Natural killer cell (primary cell): ENCODE results near the gene VWA2. TPM values are rescaled to one million over a fixed set of nuclear protein-coding genes. Genes with fewer than 3 reads are reported as not detected.

Source experiments
- ATAC-seq, 3 donors: fragments of 150-1000 bp in 2 of 3; fragments of 200-7000 bp in 1 of 3; cut with Tn5 transposase; 1 replicate in 1 of 3; 2 replicates in 2 of 3; pipeline ENCODE4 v1.10.0; 2021; ENCODE audit warnings: mild to moderate bottlenecking in 2 of 3, moderate library complexity in 2 of 3
- DNase-seq, 2 donors: peaks; one replicate each; pipeline versions ENCODE4 v3.0.0 to v3.0.0-alpha.2; 2013 to 2021; ENCODE audit warnings: mixed read lengths in 1 of 2
- H3K27ac ChIP-seq: one replicate; pipeline ENCODE4 v1.5.1; 2013; ENCODE audit warnings: mild to moderate bottlenecking, low read length
- H3K27me3 ChIP-seq: one replicate; pipeline ENCODE4 v1.6.1; 2013; ENCODE audit warnings: low read length; ENCODE audit not compliant: control insufficient read depth, insufficient read depth
- H3K36me3 ChIP-seq: one replicate; pipeline ENCODE4 v1.6.1; 2013; ENCODE audit warnings: low read length; ENCODE audit not compliant: control insufficient read depth, insufficient read depth
- H3K4me1 ChIP-seq: one replicate; pipeline ENCODE4 v1.6.1; 2013; ENCODE audit warnings: low read length; ENCODE audit not compliant: control insufficient read depth, insufficient read depth
- H3K4me3 ChIP-seq: one replicate; pipeline ENCODE4 v1.5.1; 2013; ENCODE audit warnings: low read length
- H3K9me3 ChIP-seq: one replicate; pipeline ENCODE4 v1.6.1; 2013; ENCODE audit warnings: low read length; ENCODE audit not compliant: control insufficient read depth, insufficient read depth
- H3K27ac Mint-ChIP-seq, 2 donors: one replicate each; pipeline ENCODE4 v1.8.0; 2022; ENCODE audit warnings: mild to moderate bottlenecking in 2 of 2, mixed read lengths in 2 of 2, moderate library complexity in 1 of 2
- H3K27me3 Mint-ChIP-seq, 2 donors: one replicate each; pipeline ENCODE4 v1.8.0; 2022; ENCODE audit warnings: low read depth in 2 of 2, mixed read lengths in 2 of 2
- H3K36me3 Mint-ChIP-seq: one replicate; pipeline ENCODE4 v1.8.0; 2022; ENCODE audit warnings: mixed read lengths
- H3K4me1 Mint-ChIP-seq, 2 donors: one replicate each; pipeline ENCODE4 v1.8.0; 2022; ENCODE audit warnings: mixed read lengths in 2 of 2
- H3K4me3 Mint-ChIP-seq: one replicate; pipeline ENCODE4 v1.8.0; 2022; ENCODE audit warnings: mild to moderate bottlenecking, moderate library complexity, mixed read lengths
- H3K9me3 Mint-ChIP-seq, 2 donors: one replicate each; pipeline ENCODE4 v1.8.0; 2022; ENCODE audit warnings: mixed read lengths in 2 of 2
- CTCF ChIP-seq: fragments of 200-600 bp; IDR thresholded peaks from one replicate; pipeline ENCODE4 v1.8.0; 2022; ENCODE audit warnings: antibody characterized with exemption
- WGBS: methylation state at CpG from one replicate; pipeline ENCODE4 v1.1.7; 2013; ENCODE audit warnings: missing lambda C conversion rate; ENCODE audit not compliant: insufficient coverage; 5-methylcytosine and 5-hydroxymethylcytosine counted together
- intact Hi-C: fragments of 100-400 bp; cut with micrococcal nuclease; formaldehyde crosslinking; loops from one replicate; pipeline ENCODE4 v1.14.2; 2022
- total RNA-seq, 4 donors: library from RNA; stranded (reverse); fragments of 120-200 nt in 1 of 4; gene quantifications; one replicate each; pipeline versions ENCODE4 v1.2.3 to v1.2.4, GENCODE V29; 2013 to 2022

VWA2 gene
- not detected for total RNA-seq
- not detected for total RNA-seq (2013)

GRCh38 chr10:114239117-114239993 is at the start of gene VWA2:
Gene VWA2, plus strand, starts transcription at chr10:114239254. Its CDS starts 9,460 bp downstream, at chr10:114248714.
- Histone ChIP-seq H3K4me3 (no peak within 1 kb of the TSS), H3K27ac (no peak within 1 kb of the TSS), H3K9me3 (no peaks in the 10 kb centered on the region), H3K36me3 (no peaks in the 10 kb centered on the region), H3K27me3 (peaks cover 19% of the 10 kb centered on the region), H3K4me1 (peaks cover 3% of the 10 kb centered on the region)
- intact Hi-C loops = no loop called here
- Mint-ChIP-seq H3K36me3 (no peaks in the 10 kb centered on the region), H3K4me1 (no peaks in the 10 kb centered on the region), H3K9me3 (no peaks in the 10 kb centered on the region), H3K27ac (no peak within 1 kb of the TSS), H3K4me3 (no peak within 1 kb of the TSS), H3K27me3 (peaks cover 47 to 69% of the 10 kb centered on the region in 2 donors)
- 4% methylated on average over 79 of the region's 79 CpGs for WGBS
- ATAC-seq (peak in 1 of 3 donors; percentile 40), DNase-seq (peak in 1 of 2 donors; percentile 31)
- TF ChIP-seq CTCF = no peak

GRCh38 chr10:114189700-114190099 is 49.4 kb upstream of the VWA2 start:
- DNase-seq (no peak), ATAC-seq (no peak)
- no peaks in the 10 kb centered on the region for H3K27me3 ChIP-seq
- H3K4me3 ChIP-seq = no peak overlapping the region
- no peaks in the 10 kb centered on the region for H3K9me3 ChIP-seq
- H3K36me3 ChIP-seq = no peaks in the 10 kb centered on the region
- 94% methylated on average over 8 of the region's 8 CpGs for WGBS
- no peak overlapping the region for H3K27ac ChIP-seq
- Mint-ChIP-seq H3K27ac (no peak overlapping the region), H3K9me3 (no peaks in the 10 kb centered on the region), H3K27me3 (peaks cover 13 to 52% of the 10 kb centered on the region in 2 donors), H3K4me3 (no peak overlapping the region), H3K36me3 (no peaks in the 10 kb centered on the region), H3K4me1 (no peaks in the 10 kb centered on the region)
- no peaks in the 10 kb centered on the region for H3K4me1 ChIP-seq
- no peak for TF ChIP-seq CTCF
- intact Hi-C loops = no loop called here

- H3K9me3 ChIP-seq = no peaks in the 10 kb centered on the region
- H3K4me1 Mint-ChIP-seq = no peaks in the 10 kb centered on the region
These were observed 44.0 kb upstream of the VWA2 start for GRCh38 chr10:114195079-114195478.

More at GRCh38 chr10:114195079-114195478, 44.0 kb upstream of the VWA2 start:
- intact Hi-C loops = no loop called here
- no peaks in the 10 kb centered on the region for H3K4me1 ChIP-seq
- Mint-ChIP-seq H3K9me3 (no peaks in the 10 kb centered on the region), H3K27ac (no peak overlapping the region), H3K4me3 (no peak overlapping the region), H3K36me3 (no peaks in the 10 kb centered on the region), H3K27me3 (peaks cover 36 to 76% of the 10 kb centered on the region in 2 donors)
- no peaks in the 10 kb centered on the region for H3K36me3 ChIP-seq
- TF ChIP-seq CTCF = no peak
- WGBS = 23% methylated on average over 2 of the region's 2 CpGs
- H3K4me3 ChIP-seq = no peak overlapping the region
- no peak overlapping the region for H3K27ac ChIP-seq
- ATAC-seq (no peak), DNase-seq (no peak)
- peaks cover 5% of the 10 kb centered on the region for H3K27me3 ChIP-seq
